ENCODE measurements around the gene IGF1.

GRCh38 chr12:102481705-102482425 lies 1.5 kb upstream of the IGF1 start:
- TF ChIP-seq CTCF (IDR thresholded peaks at IDR 0.05) (no peak), POLR2A (IDR thresholded peaks at IDR 0.05) (no peak), POLR2AphosphoS5 (IDR thresholded peaks at IDR 0.05) (no peak)
